Measurements from ENCODE around the gene SUV39H1. TPM values are rescaled to one million over a fixed set of nuclear protein-coding genes. Genes with fewer than 3 reads are reported as not detected.

The SUV39H1 gene
- total and polyA plus RNA-seq, 2 of the 8 experiments (the other 6 are each of a cell fraction or from before 2014, with no cell fraction given), result 14.8 to 27.8 TPM

DNA sequence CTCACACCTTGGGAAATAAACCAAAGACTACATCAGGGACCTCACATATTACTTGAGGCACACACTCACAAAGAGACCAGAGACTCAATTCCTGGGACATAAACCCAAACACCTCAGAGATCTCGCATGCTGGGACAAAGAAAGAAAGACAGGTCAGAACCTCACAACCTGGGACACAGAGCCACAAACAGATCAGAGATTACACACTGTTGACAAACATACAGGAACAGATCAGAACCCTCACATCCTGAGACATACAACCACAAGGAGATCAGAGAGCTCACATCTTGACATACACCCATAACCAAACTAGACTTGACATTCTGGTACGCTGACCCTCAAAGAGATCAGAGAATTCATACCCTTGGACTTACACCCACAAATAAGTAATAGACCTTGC is 17.3 kb downstream of the SUV39H1 start:
- no peak overlapping the region for H3K4me3 ChIP-seq (ENCODE audit: extremely low read depth in 1 of 4, insufficient read depth in 2 of 4, low read depth in 3 of 4, low read length in 4 of 4)
- no peaks in the 10 kb centered on the region for H3K4me1 ChIP-seq (replicated peaks in 1 of 4; ENCODE audit: control insufficient read depth in 3 of 4, insufficient read depth in 4 of 4, low read length in 3 of 4)
- no peak overlapping the region for H3K4ac ChIP-seq (replicated peaks; ENCODE audit: insufficient read length, low read depth, low read length)
- no peak overlapping the region for H4K91ac ChIP-seq (replicated peaks; ENCODE audit: insufficient read length, low read length)
- no peak overlapping the region for H2BK15ac ChIP-seq (ENCODE audit: low read length)
- POLR2A ChIA-PET (ENCODE audit: partially characterized antibody), result no interaction called here
- no peak overlapping the region for H2AFZ ChIP-seq (ENCODE audit: low read length)
- CTCF ChIA-PET (ENCODE audit: partially characterized antibody), result interaction anchor here (1.1 kb wide), 1 partner anchor 49 kb away, joined by 3 read pairs; no protein-coding TSS in a partner anchor
- no peak overlapping the region for H3K27ac ChIP-seq (ENCODE audit: low read depth, low read length)
- no peak overlapping the region for H2BK20ac ChIP-seq (ENCODE audit: low read length)
- no peaks in the 10 kb centered on the region for H3K36me3 ChIP-seq (ENCODE audit: control insufficient read depth in 2 of 4, insufficient read depth in 4 of 4, low read length in 3 of 4)
- no peak overlapping the region for H3K4me2 ChIP-seq (ENCODE audit: insufficient read depth in 1 of 2, low read depth in 2 of 2, low read length in 2 of 2)
- 94% methylated on average over 2 of the region's 2 CpGs; no CpG with 5 or more reads in 1 of the 2 experiments for WGBS, 2 experiments (ENCODE audit: extremely low coverage in 1 of 2, insufficient coverage in 1 of 2, insufficient read length in 1 of 2, insufficient replicate concordance in 2 of 2, low coverage in 1 of 2, low lambda C conversion rate in 2 of 2, missing lambda C conversion rate in 1 of 2)
- no peaks in the 10 kb centered on the region; a peak in 3 of 7 replicates for H3K27me3 ChIP-seq (replicated peaks in 1 of 4; ENCODE audit: control insufficient read depth in 3 of 4, extremely low read depth in 1 of 4, insufficient read depth in 3 of 4, low read length in 3 of 4)
- H2BK12ac ChIP-seq (ENCODE audit: low read depth, low read length), result no peak overlapping the region
- H2BK120ac ChIP-seq (replicated peaks; ENCODE audit: low read depth, low read length), result no peak overlapping the region
- H3K18ac ChIP-seq (ENCODE audit: extremely low read depth, low read length), result no peak overlapping the region
- H3K79me2 ChIP-seq (ENCODE audit: control insufficient read depth in 1 of 2, insufficient read depth in 2 of 2, low read length in 2 of 2), result no peaks in the 10 kb centered on the region
- H3K9me3 ChIP-seq (ENCODE audit: insufficient read depth in 2 of 2, low read depth in 1 of 2, low read length in 1 of 2), result no peaks in the 10 kb centered on the region
- no peak overlapping the region for H3K23ac ChIP-seq (ENCODE audit: insufficient read length)
- FAIRE-seq, result no peak
- H2BK5ac ChIP-seq (ENCODE audit: low read depth, low read length), result no peak overlapping the region
- DNase-seq (ENCODE audit: low read depth in 1 of 2, low spot score in 2 of 2), result no peak
- no peak overlapping the region for H4K8ac ChIP-seq (ENCODE audit: extremely low read depth, insufficient read depth, low read length)
- no peak overlapping the region for H4K5ac ChIP-seq (ENCODE audit: insufficient read length, low read depth, low read length)
- TF ChIP-seq JUN (IDR thresholded peaks at IDR 0.05; ENCODE audit: low read depth, low read length), result no peak
- TF ChIP-seq SRF (IDR thresholded peaks at IDR 0.05; ENCODE audit: low read depth, low read length), result no peak
- TF ChIP-seq ASH2L (IDR thresholded peaks at IDR 0.05; ENCODE audit: low read length), result no peak
- TF ChIP-seq RNF2 (IDR thresholded peaks at IDR 0.05; ENCODE audit: borderline replicate concordance, low read depth, low read length, missing control alignments, poor library complexity, severe bottlenecking), result no peak
- no peak for TF ChIP-seq POLR2AphosphoS5 (IDR thresholded peaks at IDR 0.05; ENCODE audit: low read depth, low read length)
- no peak for TF ChIP-seq CHD2 (IDR thresholded peaks at IDR 0.05; ENCODE audit: low read length)
- TF ChIP-seq POU5F1 (IDR thresholded peaks at IDR 0.05; ENCODE audit: low read depth, low read length), result no peak
- TF ChIP-seq YY1 (IDR thresholded peaks at IDR 0.05; ENCODE audit: low read depth, low read length), result no peak
- TF ChIP-seq TBP (IDR thresholded peaks at IDR 0.05; ENCODE audit: low read depth, low read length), result no peak
- TF ChIP-seq ZNF274 (IDR thresholded peaks at IDR 0.05; ENCODE audit: borderline replicate concordance, extremely low read depth, low read length), result no peak
- no peak for TF ChIP-seq RAD21 (IDR thresholded peaks at IDR 0.05 in 1 of 2, conservative IDR thresholded peaks at IDR 0.05 in 1 of 2; ENCODE audit: low read depth in 2 of 2, low read length in 2 of 2)
- TF ChIP-seq KDM5A (IDR thresholded peaks at IDR 0.05; ENCODE audit: low read length), result no peak
- no peak overlapping the region for H2AK5ac ChIP-seq (ENCODE audit: low read depth, low read length)
- H4K20me1 ChIP-seq (replicated peaks in 1 of 2; ENCODE audit: control insufficient read depth in 1 of 2, insufficient read depth in 2 of 2, low read length in 2 of 2), result peaks cover 0 to 2% of the 10 kb centered on the region in 2 experiments
- no peak overlapping the region for H3K56ac ChIP-seq (replicated peaks; ENCODE audit: insufficient read length, low read depth, low read length)
- no peaks in the 10 kb centered on the region for H3K79me1 ChIP-seq (ENCODE audit: low read depth, low read length)
- H3K23me2 ChIP-seq (ENCODE audit: low read depth, low read length), result no peaks in the 10 kb centered on the region
- H3K9ac ChIP-seq (replicated peaks in 1 of 4; ENCODE audit: extremely low read depth in 1 of 4, low read depth in 3 of 4, low read length in 3 of 4), result no peak overlapping the region
- H3K14ac ChIP-seq (ENCODE audit: insufficient read length), result no peak overlapping the region
